Activated T-helper 1 cell treated with anti-CD3 and anti-CD28 coated beads, Interleukin-2, amount 50 U/mL, for 16 hours (primary cell): ENCODE data around the gene CDON.

ENCODE experiments used
- DNase-seq, 2 donors: peaks; one replicate each; pipeline ENCODE4 v3.0.0-alpha.2; 2020; ENCODE audit warnings: low read depth in 1 of 2, low spot score in 1 of 2

CDON gene

GRCh38 chr11:125945011-125945796, 117.5 kb downstream of the CDON start:
- DNase-seq: no peak

DNA sequence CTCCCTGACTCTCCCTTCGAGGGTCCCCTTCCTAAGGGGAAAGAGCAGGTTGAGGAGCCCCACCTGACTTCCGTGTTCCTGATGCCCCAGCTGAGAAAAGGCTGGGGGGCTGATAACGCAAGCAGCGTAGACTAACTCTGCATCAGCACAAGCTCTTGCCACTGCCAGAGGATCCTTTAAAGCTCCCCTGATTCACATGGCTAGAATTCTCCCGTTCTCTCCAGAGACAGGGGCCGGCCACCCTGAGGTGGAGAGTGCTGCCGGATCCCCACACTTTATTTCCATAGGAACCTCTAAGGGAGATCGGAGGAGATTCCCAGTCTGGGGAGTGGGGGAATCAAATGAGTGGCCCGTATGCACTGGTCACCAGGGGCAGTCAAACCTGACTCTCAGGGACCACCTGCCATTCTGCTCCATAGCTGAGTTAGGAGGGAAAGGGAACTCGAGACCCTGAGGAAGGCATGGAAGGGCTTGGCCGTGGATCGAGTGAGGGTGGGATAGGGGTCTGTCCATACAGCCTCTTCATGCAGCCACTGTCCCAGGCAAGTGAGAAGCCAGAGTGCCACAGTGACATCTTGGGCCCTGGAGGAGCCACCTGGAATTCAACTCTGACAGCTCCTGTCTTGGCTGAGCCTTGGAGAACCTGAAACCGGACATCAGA, 118.2 kb downstream of the CDON start:
- no peak for DNase-seq

- no peak for DNase-seq
Observed at GRCh38 chr11:125943661-125944349, 118.9 kb downstream of the CDON start.

DNA sequence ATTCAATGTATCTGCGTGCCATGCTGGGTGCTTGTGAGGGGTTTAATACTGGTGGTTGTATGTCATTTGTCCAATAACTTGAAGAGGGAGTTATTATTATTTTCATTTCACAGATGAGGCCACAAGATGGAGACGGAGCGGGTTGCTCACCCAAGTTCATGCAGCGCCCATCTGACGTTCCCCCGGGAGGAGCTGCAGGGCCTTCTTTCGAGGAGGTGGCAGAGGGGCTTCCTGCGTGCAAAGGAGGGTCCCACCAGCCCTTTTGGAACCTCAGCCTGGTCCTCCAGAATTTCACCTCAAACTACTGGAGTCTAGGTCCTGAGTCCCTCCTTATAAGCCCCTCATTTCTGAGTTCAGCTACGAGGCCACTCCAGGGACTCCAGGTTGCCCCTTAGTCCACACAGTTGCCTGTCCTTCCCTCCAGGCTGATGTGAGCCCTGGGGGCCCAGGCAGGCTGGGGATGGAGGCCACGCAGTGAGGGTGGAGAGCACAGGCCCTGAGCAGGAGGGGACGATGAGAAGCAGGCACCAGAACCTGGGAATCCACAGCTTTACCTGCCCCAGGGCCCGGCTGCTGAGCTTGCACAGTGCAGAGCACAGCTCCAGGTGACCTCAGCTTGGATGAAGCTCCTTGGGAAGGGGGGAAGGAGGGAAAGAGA, 119.8 kb downstream of the CDON start:
- no peak for DNase-seq

GRCh38 chr11:125941619-125942611, 120.8 kb downstream of the CDON start:
- DNase-seq: peak in 1 of 2 donors; percentile 16

DNA sequence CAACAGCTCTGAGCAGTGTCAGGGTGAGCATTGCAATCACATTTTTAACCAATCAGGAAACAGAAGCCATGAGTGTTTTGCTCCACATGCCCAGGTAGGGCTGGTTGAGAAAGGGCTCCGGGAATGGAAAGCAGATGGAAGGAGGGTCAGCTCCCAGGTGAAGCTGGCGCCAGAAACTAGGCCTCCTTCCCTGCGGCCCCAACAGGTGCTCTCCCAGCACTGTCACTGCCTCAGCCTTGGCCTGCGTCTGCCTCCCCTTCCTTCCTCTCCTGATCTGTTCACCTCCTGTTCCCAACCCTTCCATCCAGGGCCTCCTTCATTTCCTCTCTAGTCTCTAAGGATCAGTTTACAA, 121.4 kb downstream of the CDON start:
- no peak for DNase-seq

- DNase-seq: no peak
Observed at GRCh38 chr11:125940145-125940544, 122.5 kb downstream of the CDON start.

DNA sequence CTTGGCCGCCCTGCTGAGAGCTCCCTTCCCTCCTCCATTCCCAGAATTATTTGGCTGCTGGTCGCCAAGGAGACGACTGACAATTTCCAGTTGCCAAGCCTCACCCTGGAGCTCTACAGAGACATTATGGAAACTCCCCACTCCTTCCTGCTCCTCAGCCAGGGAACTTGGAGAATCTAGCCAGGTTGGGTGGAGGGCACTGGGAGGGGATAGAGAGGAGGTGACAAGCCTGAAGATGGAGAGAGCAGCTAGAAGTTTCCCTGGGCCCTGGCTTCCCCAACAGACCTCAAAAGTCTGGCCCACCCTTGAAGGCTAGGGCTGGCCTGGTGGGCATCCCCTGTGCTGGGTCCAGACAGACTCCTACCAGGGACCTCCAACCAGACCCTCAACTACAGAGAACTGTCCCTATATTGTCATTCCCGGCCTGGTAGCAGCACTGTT, 123.6 kb downstream of the CDON start:
- DNase-seq: no peak

- no peak for DNase-seq
Observed at GRCh38 chr11:125938418-125938817, 124.2 kb downstream of the CDON start.

DNA sequence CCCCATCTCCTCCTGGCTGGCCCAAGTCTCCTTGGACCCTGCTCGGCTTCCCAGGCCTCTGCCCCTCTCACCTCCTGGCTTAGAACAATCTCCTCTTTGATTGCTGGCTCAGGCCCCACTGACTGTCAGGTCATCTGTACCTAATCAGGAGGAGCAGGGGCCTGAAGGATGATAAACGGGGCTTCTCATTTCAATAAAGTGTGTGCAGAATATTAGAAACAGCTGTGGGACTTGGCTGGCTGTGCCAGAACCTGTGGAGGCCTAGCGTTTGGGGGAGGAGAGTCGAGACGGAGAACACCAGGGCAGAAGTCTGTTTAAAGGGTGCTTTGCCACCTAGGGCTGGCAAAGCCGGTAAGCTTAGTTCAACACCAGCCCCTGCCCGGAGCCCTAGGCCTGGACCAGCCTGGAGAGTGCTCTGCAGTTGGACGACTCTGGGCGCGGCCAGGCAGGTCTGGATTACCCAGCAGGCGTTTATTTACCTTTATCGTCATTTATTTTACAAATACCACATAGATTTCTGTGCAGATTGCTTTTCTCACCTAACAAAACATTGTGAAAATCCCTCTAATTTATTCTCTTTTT, 127.0 kb downstream of the CDON start:
- no peak for DNase-seq

DNA sequence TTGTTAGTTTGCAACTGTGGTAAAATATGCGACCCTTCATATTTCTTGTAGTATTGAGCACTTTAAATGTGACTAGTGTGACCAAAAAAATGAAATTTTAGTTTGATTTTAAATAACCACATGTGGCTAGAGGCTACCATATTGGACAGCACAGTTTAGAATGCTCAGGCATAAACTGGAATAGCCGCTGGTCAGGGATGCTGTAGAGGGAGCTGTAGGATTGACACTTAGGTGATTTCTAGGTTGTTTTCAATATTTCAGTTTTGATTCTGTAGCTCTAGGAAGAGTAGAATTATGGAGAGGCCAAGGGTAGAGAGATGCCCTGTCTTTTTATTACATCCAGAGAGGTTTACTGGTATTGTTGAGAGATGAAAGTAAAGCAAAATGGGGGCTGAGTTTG, 127.6 kb downstream of the CDON start:
- no peak for DNase-seq

- no peak for DNase-seq
Observed at GRCh38 chr11:125934473-125934872, 128.2 kb downstream of the CDON start.

DNA sequence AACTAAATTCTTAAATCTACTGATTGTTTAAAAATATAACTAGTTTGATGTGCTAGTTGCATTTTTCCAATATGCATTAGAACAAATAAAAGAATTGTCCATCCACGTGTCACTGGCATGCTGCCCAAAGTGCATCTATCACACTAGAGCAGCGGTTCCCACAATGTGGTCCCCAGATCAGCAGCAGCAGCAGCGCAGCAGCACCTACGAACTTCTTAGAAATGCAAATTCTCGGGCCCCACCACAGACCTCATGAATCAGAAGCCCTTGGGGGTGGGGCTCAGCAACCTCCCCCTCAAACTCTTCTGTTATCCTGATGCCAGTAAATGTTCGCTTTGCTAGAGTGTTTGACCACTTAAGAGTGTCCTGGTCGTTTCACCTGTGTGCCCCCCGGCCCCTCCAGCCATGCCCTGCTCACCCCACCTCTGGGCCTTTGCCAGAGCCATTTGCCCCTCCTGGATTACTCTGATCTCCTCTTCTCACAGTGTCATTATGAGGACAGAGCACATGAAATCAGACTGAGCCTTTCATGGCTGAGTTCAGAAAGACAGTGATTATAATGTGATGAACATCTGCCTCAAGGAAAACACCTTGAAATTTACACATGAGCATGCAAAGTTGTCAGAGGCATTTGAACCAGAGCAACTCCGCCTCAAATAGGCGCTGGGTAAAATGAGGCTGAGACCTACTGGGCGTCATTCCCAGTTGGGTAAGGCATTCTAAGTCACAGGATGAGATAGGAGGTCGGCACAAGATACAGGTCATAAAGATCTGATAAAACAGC, 129.4 kb downstream of the CDON start:
- no peak for DNase-seq

DNA sequence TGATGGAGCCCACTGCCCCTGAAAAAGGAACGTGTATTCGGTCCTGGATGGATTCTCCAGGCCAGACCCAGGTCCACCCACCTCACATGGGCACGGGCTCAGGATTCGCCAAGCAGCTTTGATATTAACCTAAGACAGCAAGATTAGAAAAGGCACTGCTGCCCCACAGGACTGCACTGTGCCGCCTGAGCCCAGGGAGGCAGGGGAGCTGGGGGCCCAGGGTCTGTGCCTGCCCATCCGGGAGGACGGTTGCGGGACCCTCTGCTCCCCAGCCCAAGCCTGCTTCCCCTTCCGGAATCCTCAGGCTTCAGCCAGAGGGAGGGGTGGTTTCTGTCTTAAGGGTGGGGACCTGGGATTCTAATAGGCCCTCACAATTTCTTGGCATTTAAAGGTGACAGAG, 130.4 kb downstream of the CDON start:
- DNase-seq: no peak

DNA sequence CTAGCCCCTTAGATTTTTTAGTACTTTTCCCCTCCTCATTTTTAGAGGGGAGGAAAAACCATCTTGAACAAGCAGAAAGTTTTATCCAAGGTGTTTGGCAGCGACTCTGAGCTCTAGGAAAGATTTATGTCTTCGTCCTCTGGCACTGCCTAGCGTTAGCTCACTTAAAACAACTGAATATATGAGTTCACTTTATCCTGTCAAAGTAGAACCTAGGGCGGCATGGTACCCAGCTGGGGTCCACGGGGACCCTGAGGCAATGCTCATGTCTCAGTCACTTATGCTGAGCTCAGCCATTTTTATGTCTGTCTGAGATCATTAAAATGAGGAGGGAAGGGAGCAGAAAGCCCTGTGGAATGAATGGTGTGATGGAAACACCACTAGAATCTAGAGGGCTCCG, 131.0 kb downstream of the CDON start:
- no peak for DNase-seq

GRCh38 chr11:125931116-125931515, 131.6 kb downstream of the CDON start:
- no peak for DNase-seq

- DNase-seq: no peak
Observed at GRCh38 chr11:125930076-125930450, 132.6 kb downstream of the CDON start.

- DNase-seq: no peak
Observed at GRCh38 chr11:125929445-125930075, 133.1 kb downstream of the CDON start.

DNA sequence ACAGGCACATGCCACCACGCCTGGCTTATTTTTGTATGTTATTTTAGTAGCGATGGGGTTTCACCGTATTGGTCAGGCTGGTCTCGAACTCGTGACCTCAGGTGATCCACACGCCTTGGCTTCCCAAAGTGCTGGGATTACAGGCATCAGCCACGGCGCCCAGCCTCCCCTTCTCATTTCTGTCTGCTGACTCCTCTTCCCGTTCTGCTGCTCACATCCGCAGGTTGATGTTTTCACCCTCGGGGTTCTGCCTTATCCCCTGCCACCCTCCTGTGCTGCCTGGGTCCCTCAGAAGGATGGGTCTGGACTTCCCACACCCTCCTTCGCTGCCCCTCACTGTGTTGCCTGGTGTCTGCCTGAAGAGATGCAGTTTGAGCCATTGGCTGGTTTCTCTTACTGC, 136.0 kb downstream of the CDON start:
- no peak for DNase-seq
